NB4 (cell line): ENCODE measurements around the gene ACCSL.

Experiments
- POLR2A ChIP-seq: IDR thresholded peaks from 2 replicates; pipeline ENCODE4 v1.6.1; 2011; ENCODE audit warnings: mild to moderate bottlenecking; ENCODE audit not compliant: insufficient read length; ENCODE audit errors: extremely low read depth
- TF ChIP-seq, protein P1 (sequence below): IDR thresholded peaks from one replicate; pipeline ENCODE4 v1.5.1; 2012; ENCODE audit warnings: low read depth, low read length

- TF ChIP-seq, protein P1, sequence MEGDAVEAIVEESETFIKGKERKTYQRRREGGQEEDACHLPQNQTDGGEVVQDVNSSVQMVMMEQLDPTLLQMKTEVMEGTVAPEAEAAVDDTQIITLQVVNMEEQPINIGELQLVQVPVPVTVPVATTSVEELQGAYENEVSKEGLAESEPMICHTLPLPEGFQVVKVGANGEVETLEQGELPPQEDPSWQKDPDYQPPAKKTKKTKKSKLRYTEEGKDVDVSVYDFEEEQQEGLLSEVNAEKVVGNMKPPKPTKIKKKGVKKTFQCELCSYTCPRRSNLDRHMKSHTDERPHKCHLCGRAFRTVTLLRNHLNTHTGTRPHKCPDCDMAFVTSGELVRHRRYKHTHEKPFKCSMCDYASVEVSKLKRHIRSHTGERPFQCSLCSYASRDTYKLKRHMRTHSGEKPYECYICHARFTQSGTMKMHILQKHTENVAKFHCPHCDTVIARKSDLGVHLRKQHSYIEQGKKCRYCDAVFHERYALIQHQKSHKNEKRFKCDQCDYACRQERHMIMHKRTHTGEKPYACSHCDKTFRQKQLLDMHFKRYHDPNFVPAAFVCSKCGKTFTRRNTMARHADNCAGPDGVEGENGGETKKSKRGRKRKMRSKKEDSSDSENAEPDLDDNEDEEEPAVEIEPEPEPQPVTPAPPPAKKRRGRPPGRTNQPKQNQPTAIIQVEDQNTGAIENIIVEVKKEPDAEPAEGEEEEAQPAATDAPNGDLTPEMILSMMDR, result no peak
- TF ChIP-seq POLR2A, result no peak
These were observed 48.8 kb downstream of the ACCSL start for GRCh38 chr11:44096360-44097185.
